Hematopoietic multipotent progenitor cell treated with erythropoietin and hydrocortisone succinate and interleukin-3 and kit ligand, for 17 days (in vitro differentiated cells): ENCODE results near the gene DENND2A.
"Not testable (repeated sequence)": the region's sequence is repeated elsewhere in the genome, so short reads cannot be mapped to it uniquely, and the experiment has no call there.

Experiments used
- DNase-seq: peaks from one replicate; pipeline ENCODE4 v3.0.0-alpha.2; 2015; ENCODE audit warnings: low spot score

Gene DENND2A

GRCh38 chr7:140646931-140647647, 6.5 kb upstream of the DENND2A start:
- peak; percentile 51 for DNase-seq

GRCh38 chr7:140645166-140645900, 4.7 kb upstream of the DENND2A start:
- DNase-seq: peak; percentile 24

GRCh38 chr7:140644761-140645160, 4.1 kb upstream of the DENND2A start:
- not testable (repeated sequence) for DNase-seq

GRCh38 chr7:140643416-140643815, 2.8 kb upstream of the DENND2A start:
- DNase-seq: no peak

- no peak for DNase-seq
Measured at GRCh38 chr7:140641524-140642195, 1.0 kb upstream of the DENND2A start.

DNA sequence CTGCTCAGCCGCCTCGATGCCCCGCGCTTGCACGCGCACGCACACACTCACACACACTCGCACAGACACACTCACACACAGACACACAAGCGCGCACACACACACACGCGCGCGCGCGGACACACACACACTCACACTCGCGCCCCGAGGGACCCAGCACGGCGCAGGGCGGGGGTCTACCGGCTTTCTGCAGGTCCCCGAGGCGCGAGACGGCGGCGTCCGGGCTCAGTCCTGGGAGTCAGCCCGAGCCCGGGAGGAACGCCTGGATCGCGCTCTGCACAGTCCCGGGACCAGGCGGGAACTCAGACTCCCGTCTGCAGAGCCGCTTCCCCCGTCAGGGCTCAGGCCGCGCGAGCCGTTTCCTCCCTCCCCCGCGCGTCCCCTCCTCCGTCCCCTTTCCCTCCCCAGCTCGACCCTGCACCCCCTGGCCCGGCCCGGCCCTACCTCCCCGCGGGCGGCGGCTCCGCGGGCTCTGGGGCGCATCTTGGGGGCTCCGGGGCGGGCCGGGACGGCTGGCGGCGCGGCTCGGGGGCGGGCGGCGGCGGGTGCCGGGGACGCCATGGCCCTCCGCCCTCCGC, 464 bp downstream of the DENND2A start:
- no peak for DNase-seq

DNA sequence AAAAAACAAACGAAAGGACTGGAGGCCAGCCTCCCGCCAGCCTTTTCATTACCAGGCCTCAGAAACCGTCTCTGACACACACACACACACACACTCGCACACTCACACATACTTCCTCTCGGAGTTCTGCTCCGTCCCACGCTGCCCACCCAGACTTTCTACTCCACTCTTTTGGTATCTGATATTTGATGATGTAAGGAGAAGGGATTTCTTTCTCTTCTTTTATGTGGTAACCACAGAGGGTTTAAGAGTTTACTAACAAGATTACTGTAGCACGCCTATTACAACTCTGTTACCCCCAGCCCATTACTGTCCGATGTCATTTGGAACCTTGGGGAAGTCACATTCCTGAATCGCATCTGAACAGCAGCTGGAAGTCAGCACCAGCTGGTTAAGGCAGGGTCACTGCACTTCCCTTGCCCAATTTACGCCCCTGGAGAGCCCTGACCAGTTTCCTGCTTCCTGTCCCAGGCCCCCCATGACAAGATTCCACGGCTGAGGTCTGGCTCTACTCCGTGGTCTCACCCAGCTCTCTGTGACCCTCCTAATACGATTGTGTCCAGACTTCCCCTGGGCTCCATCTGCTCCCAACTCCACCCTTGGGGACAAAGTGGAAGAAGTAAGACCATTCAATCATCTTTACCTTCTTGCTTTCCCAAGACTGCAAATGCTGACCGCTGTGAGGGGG, 1.1 kb downstream of the DENND2A start:
- DNase-seq: no peak

- no peak for DNase-seq
Measured at GRCh38 chr7:140638173-140638791, 2.3 kb downstream of the DENND2A start.

GRCh38 chr7:140637400-140637799, 3.2 kb downstream of the DENND2A start:
- no peak for DNase-seq

DNA sequence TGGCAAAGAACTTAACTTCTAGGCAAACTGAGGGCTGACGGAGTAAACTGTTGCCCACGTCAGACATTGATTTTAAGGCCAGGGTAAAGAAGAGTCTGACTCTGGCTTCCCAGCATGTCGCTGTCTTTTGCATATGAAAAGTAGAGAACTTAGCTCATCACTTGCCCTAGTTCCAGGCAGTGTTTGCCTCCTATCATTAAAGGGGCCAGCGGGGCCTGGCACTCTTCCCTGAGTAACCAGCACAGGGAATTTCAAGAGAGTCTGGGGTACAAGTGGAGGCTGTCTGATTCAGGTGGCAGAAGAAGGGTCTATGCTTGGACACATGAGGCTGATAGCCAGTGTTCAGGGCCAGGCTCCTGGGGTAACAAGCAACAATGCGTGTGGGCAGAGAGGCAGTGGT, 4.8 kb downstream of the DENND2A start:
- DNase-seq: no peak

- DNase-seq: no peak
Measured at GRCh38 chr7:140635345-140635744, 5.3 kb downstream of the DENND2A start.

- DNase-seq: no peak
Measured at GRCh38 chr7:140631602-140632001, 9.0 kb downstream of the DENND2A start.

DNA sequence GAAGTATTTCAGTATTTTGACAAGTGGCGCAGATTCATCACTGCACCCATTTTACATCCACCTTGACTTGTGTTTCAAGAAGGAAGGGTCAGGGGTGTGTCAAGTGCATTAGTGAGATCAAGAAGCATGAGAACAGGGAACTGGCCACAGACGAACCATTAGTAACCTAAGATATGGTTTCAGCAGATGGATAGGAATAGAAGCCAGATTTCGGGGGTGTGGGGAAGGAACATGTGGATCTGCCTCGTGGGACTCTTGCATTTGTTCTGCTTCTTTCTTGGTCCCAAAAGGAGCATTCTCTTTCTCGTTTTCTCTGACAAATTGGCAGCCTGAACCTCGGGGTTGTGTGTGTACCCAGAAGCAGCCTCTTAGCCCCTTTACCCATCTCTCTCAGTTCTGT, 9.6 kb downstream of the DENND2A start:
- DNase-seq: no peak

- DNase-seq: no peak
Measured at GRCh38 chr7:140625908-140626868, 14.4 kb downstream of the DENND2A start.

- DNase-seq: not testable (repeated sequence)
Measured at GRCh38 chr7:140625192-140625558, 15.4 kb downstream of the DENND2A start.

- DNase-seq: no peak
Measured at GRCh38 chr7:140624392-140625191, 16.0 kb downstream of the DENND2A start.

- DNase-seq: no peak
Measured at GRCh38 chr7:140623980-140624379, 16.6 kb downstream of the DENND2A start.

GRCh38 chr7:140621401-140622021, 19.1 kb downstream of the DENND2A start:
- no peak for DNase-seq

GRCh38 chr7:140619915-140620510, 20.6 kb downstream of the DENND2A start:
- not testable (repeated sequence) for DNase-seq
